DMS79 (cell line): ENCODE measurements around the gene PVALEF.
"Not testable (repeated sequence)": the region's sequence is repeated elsewhere in the genome, so short reads cannot be mapped to it uniquely, and the experiment has no call there.

Source experiments
- DNase-seq: peaks from one replicate; lab custom pipeline; 2025; lab: John Stamatoyannopoulos, UW

Gene PVALEF

GRCh38 chr17:81221371-81221841 lies 56.1 kb downstream of the PVALEF start:
- no peak for DNase-seq

- no peak for DNase-seq
Observed at GRCh38 chr17:81221842-81222619, 56.7 kb downstream of the PVALEF start.

- DNase-seq, result no peak
Observed at GRCh38 chr17:81222620-81222905, 57.3 kb downstream of the PVALEF start.

- peak; percentile 88 for DNase-seq
Observed at GRCh38 chr17:81222906-81223761, 57.8 kb downstream of the PVALEF start, which contains the start of gene CEP131. TSS of gene CEP131 (minus strand) at chr17:81222965. CDS start at chr17:81220056, 2,909 bp downstream.

GRCh38 chr17:81223762-81224130 lies 58.4 kb downstream of the PVALEF start:
- no peak for DNase-seq

- not testable (repeated sequence) for DNase-seq
Observed at GRCh38 chr17:81227630-81228029, 62.3 kb downstream of the PVALEF start.

GRCh38 chr17:81228420-81228819 lies 63.1 kb downstream of the PVALEF start:
- DNase-seq, result no peak

- DNase-seq, result no peak
Observed at GRCh38 chr17:81228834-81229665, 63.7 kb downstream of the PVALEF start.

GRCh38 chr17:81229666-81229920 lies 64.3 kb downstream of the PVALEF start:
- no peak for DNase-seq

GRCh38 chr17:81230043-81230820 lies 64.9 kb downstream of the PVALEF start:
- no peak for DNase-seq

- DNase-seq, result no peak
Observed at GRCh38 chr17:81231121-81231645, 65.9 kb downstream of the PVALEF start.

GRCh38 chr17:81231766-81232581 lies 66.7 kb downstream of the PVALEF start:
- DNase-seq, result no peak
